GM23248 (cell line): ENCODE results near the gene ANKAR.

ENCODE experiments used
- EZH2 ChIP-seq: fragments of 200-600 bp; sonication (generic); IDR thresholded peaks from 2 replicates; pipeline ENCODE4 v1.6.1; 2018; ENCODE audit warnings: antibody characterized with exemption, mild to moderate bottlenecking; ENCODE audit not compliant: insufficient read depth, poor library complexity, severe bottlenecking
- EZH2phosphoT487 ChIP-seq: fragments of 200-600 bp; sonication (generic); IDR thresholded peaks from 2 replicates; pipeline ENCODE4 v1.6.1; 2018; ENCODE audit warnings: antibody characterized with exemption, moderate library complexity, mild to moderate bottlenecking, low read depth; ENCODE audit not compliant: insufficient read depth

DNA sequence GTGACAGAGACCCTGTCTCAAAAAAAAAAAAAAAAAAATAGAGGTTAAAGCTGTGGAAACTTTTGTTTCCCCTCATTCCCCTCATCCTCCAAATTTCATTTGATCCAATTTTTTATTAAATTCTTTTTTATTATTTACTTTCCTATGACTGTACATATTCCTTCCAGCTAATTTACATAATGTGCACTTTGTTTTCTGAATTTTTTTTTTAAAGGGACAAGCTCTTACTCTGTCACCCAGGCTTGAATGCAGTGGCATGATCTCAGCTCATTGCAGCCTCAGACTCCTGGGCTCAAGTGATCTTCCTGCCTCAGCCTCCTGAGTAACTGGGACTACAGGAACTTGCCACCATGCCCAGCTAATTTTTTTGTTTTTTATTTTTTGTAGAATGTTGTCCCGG, 10.3 kb downstream of the ANKAR start:
- TF ChIP-seq EZH2phosphoT487 = no peak
- TF ChIP-seq EZH2 = no peak
